Stimulated activated CD4-positive, alpha-beta T cell treated with anti-CD3 and anti-CD28 coated beads, TNF-alpha, amount 100 ng/mL, for 4 hours (primary cell): ENCODE data around the gene TMC5.
A peak's percentile ranks its signal among the peaks of the same experiment; 100 is the strongest.

Experiments used
- DNase-seq, 3 experiments: peaks; one replicate each; pipeline ENCODE4 v3.0.0-alpha.2; 2020; ENCODE audit warnings: low read depth in 3 of 3

The TMC5 gene

GRCh38 chr16:19505600-19506303 is 88.1 kb downstream of the TMC5 start:
- DNase-seq, result no peak

GRCh38 chr16:19506965-19507364 is 89.3 kb downstream of the TMC5 start:
- no peak for DNase-seq

- no peak for DNase-seq
Measured at GRCh38 chr16:19507867-19508266, 90.2 kb downstream of the TMC5 start.

GRCh38 chr16:19512297-19512696 is 94.6 kb downstream of the TMC5 start:
- DNase-seq, result no peak

- DNase-seq, result no peak
Measured at GRCh38 chr16:19513377-19514053, 95.8 kb downstream of the TMC5 start.

GRCh38 chr16:19515757-19516156 is 98.1 kb downstream of the TMC5 start:
- no peak for DNase-seq

- DNase-seq, result no peak
Measured at GRCh38 chr16:19517424-19518089, 99.9 kb downstream of the TMC5 start.

- DNase-seq, result no peak
Measured at GRCh38 chr16:19518388-19518787, 100.7 kb downstream of the TMC5 start.

- DNase-seq, result no peak
Measured at GRCh38 chr16:19520861-19521331, 103.2 kb downstream of the TMC5 start.

GRCh38 chr16:19521471-19522396 is 104.1 kb downstream of the TMC5 start, which contains the start of gene GDE1:
TSS of gene GDE1 (minus strand) at chr16:19522098. CDS start at chr16:19521964, 134 bp downstream.
- peak; percentile 90 to 91 (median 91) for DNase-seq

- DNase-seq, result no peak
Measured at GRCh38 chr16:19522397-19522732, 104.7 kb downstream of the TMC5 start.

- DNase-seq, result no peak
Measured at GRCh38 chr16:19522760-19523159, 105.1 kb downstream of the TMC5 start.

- DNase-seq, result no peak
Measured at GRCh38 chr16:19523184-19523558, 105.5 kb downstream of the TMC5 start.

- DNase-seq, result peak; percentile 87 to 88 (median 87)
Measured at GRCh38 chr16:19523559-19524355, 106.1 kb downstream of the TMC5 start, which contains the start of gene CCP110. TSS of gene CCP110 (plus strand) at chr16:19523942. CDS start at chr16:19527882, 3,940 bp downstream.

GRCh38 chr16:19524356-19524615 is 106.6 kb downstream of the TMC5 start:
- no peak for DNase-seq

- no peak for DNase-seq
Measured at GRCh38 chr16:19524616-19525384, 107.1 kb downstream of the TMC5 start.

GRCh38 chr16:19525385-19525723 is 107.7 kb downstream of the TMC5 start:
- DNase-seq, result no peak

GRCh38 chr16:19527161-19527560 is 109.5 kb downstream of the TMC5 start:
- no peak for DNase-seq

- no peak for DNase-seq
Measured at GRCh38 chr16:19528666-19529065, 111.0 kb downstream of the TMC5 start.

- DNase-seq, result no peak
Measured at GRCh38 chr16:19532601-19533000, 114.9 kb downstream of the TMC5 start.
